Measurements from ENCODE around the gene NDUFAF2.

The NDUFAF2 gene

DNA sequence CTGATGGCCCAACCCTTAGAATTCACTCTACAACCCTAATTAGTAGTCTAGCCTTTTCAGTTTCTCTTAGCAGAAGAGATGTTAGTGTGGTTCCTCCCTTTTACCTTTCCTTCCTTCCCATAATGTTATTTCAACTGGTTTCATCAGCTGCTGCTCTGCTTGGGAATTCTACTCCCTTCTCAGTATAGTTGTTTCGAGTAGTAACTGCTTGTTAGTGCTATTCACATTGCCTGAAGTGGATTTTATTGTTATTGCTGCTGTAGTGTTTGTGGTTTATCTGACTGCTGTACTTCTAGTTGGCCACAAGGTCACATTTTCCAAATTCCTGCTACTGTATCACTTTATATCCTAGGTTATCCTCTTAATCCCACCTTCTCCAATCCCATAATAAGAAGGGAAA, 187.6 kb downstream of the NDUFAF2 start:
- DNase-seq = no peak

DNA sequence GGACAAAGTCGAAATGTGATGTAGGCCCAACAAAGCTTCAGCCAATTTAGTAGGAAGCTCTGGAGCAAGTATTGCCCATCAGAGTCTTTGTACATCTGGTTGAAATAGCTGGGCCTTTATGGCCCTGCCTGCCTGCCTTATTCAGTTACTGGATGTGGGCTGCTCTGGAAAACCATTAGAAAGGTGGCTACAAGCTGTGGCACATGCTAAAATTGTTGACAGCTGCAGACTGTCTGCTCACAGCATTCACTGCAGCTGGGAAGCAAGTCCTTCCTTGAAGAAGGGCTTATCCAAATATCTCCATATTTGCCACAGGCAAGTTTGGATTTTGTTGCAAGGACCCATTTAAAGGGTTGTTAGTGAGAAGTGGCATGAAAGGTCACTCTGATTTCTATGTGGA, 192.8 kb downstream of the NDUFAF2 start:
- no peak for DNase-seq

DNA sequence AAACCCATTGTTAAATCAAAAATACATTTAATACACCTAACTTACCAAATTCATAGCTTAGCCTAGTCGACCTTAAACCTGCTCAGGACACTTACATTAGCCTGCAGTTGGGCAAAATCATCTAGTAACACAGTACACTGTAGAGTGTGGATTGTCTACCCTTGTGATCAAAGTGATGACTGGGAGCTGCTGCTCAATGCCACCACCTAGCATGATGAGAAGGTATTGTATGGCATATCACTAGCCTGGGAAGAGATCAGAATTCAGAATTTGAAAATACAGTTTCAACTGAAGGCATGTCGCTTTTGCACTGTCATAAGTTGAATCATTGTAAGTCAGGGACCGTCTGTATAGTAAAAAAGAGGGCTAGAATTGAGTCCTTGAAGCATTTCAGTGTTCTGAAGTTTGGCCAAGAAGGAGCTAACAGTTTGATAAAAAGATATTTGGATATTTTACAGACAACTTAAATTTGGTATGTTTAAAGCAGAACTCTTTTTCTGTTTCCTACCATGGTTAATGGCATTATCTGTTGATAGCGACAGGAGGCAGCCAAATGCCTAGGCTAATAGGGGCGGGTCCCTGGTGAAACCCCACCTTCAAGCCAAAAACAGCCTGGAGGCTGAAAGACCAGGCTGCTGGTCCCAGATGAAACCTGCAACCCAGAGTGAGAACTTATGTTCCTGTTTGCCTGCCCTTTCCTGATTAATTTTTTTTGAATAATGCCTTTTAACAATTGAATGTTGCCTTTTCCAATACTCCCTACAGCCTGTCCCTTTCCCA, 194.3 kb downstream of the NDUFAF2 start:
- DNase-seq = no peak

DNA sequence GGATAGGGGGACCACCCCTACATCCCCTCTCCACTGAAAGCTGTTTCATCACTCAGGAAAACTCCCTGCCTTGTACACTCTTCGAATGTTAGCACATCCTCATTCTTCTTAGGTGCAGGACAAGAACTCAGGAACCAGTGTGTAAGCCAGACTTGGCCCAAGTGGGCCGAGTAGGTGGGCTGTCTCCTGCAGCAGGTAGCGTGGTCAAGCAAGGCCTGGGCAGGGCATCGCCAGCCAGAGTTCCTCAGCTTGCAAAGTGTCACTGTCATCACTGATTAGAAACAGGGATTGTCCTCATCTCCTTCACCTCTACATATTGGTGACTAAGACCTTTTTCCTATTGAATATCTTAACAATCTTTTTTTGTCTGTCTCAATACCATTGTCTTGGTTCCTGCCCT, 194.9 kb downstream of the NDUFAF2 start:
- DNase-seq = no peak

DNA sequence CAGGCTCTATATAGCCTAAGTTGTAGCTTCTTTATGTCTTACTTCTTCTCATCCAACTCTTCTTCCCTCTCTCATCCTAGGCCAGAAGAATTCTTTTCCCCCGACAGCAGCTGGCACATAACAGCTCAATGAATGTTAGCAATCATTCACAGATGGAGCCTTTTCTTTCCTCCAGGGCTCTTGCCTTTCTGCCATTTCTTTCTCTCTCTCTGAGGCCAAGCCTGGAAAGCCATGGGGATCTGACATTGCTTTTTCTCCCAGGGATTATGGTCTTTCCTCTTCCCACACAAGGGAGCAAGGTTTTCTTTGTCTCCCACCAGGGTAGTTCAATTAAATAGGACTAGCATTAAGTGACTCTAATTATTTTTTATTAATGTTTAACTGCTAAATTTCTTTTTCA, 196.8 kb downstream of the NDUFAF2 start:
- no peak for DNase-seq

DNA sequence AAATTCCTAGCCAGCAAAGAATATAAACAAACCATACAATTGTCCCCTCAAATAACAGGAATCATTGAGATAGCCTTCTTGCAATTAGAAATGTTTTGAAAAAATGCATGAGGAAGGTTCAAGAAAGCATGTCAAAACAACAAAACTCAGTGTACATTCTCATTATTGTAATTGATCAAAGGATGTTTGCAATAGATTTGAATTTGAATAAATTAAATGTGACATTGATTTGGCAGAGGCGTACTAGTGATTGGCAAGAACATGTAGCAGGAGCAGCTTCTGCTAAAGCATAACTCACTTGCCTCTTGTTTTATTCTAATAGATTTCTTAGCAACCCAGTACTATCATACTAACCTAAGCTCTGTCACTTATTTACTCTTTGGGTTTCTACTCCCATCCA, 197.4 kb downstream of the NDUFAF2 start:
- DNase-seq = no peak

DNA sequence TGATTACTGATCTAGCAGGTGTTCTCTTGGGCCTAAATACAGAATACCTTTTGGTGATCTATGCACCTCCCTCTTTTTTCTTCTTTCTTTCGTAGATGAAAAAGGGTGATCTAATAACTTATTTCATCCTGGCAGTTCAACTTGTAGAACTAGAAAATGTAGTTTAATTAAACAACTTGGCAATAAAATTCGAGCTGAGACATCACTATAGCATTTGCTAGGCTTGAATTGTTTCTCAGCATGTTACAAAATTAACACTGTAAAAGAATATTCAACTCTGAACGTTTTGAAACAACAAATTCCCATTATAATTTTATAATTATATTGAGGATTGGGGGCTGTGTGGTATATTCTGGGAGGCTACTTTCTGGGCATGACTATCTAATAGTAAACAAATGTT, 197.8 kb downstream of the NDUFAF2 start:
- DNase-seq = no peak

DNA sequence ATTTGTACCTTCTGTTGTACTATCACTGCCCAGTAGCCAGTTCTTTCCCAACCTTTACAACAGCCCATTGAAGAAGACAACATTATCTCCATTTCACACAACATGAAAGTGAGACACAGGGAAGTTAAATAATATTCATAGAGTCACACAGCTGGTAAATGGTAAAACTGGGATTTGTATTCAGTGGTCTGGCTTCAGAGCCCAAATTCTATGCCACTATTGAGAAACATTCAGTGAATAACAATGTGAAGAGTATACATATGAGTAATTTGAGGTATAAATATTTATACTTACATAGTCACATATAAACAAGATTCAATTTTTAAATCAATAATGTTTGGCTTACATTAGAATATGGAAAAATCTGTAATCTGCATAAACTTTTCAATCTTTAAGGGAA, 203.5 kb downstream of the NDUFAF2 start:
- DNase-seq = no peak

DNA sequence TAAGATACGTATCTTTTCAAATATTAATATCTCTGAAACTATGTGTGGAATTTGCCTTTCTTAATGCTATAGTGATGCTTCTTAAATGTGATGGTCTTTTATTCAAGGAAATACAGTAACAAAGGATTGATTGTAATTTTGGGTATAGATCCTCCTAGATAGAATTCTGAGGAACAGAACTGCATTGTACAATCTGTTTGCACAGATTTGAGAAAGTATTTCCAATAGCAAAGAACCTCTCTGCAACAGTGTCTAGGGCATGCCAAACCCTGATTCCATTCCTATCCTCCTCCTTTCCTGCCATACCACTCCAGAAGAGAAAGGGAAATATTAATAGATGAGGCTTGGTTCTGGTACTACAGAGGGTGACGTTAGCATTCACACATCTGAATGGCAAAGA, 206.9 kb downstream of the NDUFAF2 start:
- DNase-seq = no peak

DNA sequence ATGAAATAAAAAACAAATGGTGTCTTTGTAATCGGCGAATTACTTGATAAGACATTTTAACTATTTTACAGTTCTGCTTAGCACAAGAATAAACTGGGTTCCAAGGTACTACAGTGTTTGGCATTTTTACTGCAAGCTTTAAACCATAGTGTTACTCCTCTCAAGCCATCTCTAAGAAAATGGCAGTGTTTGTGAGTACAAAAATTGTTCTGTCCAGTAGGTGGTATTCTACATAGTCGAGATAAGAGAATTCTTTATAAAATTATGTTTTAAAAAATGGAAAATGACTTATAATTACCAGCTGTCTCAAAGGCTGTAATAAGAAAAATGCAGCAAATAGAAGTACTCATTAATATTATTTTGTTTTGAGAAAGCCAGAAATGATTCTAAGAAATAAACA, 214.1 kb downstream of the NDUFAF2 start:
- no peak for DNase-seq

DNA sequence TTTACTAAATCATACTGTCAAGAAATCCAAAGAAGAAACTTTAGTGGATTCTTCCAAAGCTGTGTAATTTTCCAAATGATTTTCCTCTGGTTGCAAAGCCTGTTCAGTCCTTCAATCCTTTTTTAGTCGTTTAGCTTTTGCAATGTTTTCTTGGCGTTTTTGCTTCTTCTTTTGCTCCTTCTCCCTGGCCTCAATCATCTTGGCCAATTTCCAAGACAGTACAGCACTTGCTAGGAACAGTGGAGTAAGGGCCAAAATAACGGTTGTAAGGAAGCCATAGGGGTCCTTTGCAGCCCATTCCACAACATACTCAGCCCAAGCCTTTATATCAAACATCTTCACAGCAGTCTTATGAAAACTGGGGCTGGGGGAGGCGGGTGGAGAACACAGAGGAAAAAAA, 214.8 kb downstream of the NDUFAF2 start:
- no peak for DNase-seq

DNA sequence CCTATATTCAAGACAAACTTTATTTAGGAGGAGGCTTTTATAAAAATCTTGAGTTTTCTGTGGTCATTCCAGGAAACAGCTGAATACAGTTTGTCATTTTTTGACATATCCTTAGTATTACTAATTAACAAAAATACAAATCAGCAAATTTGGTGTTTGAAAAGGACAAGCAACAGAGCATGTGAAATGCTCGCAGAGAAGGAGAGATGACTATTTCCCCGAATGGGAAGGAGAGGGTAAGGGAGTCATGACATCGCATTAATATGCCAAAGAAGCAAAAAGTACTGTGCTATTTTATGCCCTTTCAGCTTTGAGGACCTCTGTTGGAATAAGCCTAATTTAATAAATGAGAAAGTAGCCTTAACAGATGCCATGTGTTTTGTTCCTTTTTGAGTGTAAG, 215.5 kb downstream of the NDUFAF2 start:
- no peak for DNase-seq

DNA sequence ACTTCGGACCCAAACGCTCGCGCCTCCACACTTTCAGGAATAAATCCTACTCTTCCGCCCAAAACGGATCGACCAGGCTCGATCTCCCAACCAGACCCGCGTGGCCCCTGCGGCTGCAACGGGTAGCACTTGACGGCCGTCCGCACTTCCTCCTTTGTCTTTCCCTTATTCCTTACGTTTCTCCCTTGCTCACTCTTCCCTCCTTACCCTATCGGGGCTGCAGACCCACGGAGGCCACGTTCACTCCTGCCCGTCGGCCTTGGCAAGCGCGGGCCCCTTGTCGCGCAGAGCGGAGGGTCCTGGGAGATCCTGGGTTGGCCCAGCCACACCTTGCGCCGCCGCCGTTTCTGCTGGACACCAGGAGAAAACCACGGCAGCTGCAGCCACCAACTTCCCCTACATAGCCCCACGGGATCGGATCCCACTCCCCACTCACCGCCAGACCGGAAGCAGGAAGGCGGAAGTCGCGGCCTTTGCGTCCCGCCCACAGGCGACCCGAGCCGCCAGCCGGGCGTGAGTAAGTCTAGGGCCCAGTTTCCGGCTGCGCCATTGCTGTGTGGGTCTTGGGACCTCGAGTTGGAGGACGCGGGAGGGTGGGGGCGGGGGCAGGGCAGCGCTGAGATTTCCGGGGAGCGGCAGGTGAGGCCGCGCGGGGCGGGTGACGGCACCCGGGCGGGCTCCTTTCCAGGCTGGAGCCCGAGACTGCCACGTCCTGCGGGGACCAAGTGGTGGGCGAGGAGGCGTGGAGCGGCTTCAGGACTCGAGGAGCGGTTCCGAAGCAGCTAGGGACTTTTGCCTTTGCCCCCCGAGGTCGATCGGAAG, 217.2 kb downstream of the NDUFAF2 start, which contains the start of gene SMIM15:
Gene SMIM15 (minus strand): TSS at position 459 of the 822 bp plus-strand sequence. CDS start 2,297 bp downstream, outside the sequence.
- peak; percentile 93 to 94 for DNase-seq

DNA sequence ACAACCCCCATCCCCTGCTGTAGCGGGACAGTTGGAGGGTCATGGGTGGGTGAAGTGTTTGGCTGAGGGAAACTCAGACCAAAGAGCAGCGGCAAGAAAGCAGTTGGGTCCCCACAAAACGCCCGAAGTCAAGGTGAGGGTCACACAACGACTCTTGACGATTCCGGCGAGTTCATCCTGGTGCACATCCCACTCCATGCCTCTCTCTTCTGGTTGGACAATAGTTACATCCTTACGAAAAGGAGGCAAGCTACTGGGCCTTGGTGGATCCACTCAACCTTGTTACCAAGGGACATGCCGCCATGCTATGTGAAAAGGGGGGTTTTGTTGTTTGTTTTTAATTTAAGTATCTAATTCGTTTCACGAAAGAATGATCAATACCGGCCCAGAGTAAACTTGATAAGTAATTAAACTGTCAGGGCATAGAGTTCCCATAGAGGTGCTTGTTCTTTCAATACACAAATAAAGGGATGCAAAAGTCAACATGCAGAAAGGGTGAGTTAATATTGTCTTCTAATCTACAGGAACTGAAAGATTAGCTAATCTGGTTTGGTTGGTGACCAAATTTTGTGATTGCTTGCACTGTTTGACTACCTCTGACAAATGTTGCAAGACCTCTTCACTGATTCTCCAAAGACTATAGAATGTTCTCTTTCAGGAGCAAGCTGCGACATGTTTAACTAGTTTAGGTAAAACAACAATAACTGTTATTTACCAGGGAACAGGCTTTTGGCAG, 218.0 kb downstream of the NDUFAF2 start:
- DNase-seq = peak; percentile 37 to 48

DNA sequence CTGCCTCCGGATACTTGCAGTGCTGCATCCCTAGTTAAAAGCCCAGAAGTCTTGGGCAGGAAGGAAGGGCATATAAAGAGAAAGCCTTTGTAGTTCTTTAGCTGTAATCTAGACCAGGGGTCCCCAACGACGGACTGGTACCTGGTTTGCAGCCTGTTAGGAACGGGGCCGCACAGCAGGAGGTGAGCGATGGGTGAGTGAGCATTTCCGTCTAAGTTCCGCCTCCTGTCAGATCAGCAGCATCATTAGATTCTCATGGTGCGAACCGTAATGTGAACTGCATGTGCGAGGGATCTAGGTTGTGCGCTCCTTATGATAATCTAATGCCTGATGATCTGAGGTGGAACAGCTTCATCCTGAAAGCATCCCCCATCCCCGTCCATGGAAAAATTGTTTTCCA, 218.9 kb downstream of the NDUFAF2 start:
- no peak for DNase-seq

DNA sequence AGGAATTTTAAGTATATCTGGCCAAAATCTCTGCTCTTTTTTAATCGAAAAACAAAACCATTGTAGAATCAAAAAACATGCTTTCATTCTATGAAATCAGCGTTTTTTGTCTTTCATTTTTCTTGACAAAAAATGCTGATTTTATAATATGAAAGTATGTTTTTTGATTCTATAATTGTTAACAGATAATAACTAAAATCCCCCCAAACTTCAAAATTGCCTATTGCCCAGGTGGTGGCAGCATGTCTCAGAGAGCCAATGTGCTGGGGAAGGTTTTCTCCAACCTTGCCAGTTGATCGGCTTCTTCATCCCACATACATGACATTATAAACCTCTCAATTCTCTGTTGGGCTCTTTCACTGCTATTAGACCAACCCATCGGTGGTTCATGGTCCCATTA, 222.4 kb downstream of the NDUFAF2 start:
- DNase-seq = peak in 1 of 2 experiments; percentile 12

DNA sequence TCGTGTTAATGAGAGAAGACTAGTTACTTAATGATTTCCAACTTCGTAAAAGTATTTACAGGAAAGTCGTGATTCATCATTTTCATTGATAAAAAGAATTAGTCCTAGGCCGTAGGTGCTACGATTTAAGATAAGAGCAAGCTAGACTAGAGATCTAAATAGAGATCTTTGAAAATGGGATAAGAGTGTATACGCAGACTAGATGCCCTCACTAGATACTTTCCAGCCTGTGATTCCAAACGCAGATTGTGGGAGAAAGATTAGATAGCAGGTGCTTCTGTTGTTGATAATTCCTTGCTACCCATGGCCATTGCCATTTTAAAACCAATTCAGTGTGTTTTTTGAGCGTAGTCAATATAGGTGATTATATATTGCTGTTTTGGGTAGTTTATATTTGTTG, 223.9 kb downstream of the NDUFAF2 start:
- DNase-seq = no peak

DNA sequence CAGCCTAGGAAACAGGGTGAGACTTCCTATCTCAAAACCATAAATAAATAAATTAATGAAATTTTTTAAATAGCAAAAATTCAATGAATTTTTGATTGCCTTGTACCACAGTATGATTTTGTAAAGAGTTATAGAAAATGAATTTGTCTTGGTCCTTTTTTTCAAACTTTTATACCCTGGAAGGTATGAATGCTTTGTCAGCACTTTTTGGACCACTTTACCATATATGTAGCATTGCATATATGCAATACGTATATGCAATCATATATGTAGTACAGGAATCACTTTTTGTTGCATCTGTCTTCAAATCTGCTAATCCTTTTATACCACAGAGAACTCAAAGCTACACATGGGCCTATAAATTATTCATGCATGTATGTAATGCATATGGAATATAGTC, 226.5 kb downstream of the NDUFAF2 start:
- no peak for DNase-seq

DNA sequence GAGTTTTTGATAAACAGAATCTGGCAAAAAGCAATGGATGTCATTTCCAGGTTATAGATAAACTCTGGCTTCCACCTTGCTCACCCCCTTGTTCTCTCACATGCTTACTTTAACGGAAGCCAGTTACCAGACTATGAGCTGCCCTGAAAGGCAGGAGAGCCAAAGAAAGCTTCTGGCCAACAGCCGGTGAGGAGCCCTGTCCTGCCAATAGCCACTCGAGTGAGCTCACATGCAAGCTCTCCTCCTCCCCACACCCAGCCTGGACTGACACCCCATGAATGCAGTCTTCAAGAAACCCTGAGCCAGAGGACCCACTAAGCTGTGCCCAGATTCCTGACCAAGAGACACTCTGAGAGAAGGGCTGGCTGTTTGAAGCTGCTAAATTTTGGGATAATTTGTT, 231.6 kb downstream of the NDUFAF2 start:
- no peak for DNase-seq

DNA sequence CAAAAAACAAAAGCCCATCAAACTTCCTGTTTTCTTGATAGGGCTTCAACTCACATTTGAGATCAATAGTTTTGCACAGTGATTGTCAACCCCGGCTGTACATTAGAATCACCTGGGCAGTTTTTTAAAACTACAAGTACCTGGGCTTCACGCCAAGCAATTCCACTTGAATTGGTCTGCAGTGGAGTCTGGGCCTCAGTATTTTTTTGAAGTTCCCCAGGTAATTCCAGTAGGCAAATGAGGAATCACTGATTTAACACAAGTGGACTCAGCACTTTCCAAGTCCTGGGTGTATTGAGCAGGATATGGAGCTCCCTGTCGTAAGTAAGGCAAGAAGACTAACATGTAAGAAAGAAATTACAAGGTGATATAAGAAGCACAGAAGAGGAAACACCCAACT, 232.1 kb downstream of the NDUFAF2 start:
- no peak for DNase-seq

DNA sequence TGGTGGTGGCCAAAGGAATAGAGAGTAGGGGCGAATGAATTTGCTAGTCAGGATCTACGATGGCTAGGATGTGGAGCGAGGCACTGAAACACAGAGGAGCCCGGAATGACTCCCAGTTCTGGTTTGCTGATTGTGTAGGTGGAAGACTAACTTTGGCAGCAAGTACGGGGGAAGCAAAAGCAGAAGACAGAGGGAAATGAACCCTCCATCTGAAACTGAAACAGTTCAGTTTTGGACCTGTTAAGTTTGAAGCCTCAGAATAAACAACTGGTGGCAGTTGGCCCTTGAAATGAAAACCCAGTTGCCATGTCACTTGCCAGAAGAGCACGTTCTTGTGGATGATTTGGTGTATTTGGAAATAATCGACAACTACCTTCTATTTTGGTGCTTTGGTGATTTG, 232.7 kb downstream of the NDUFAF2 start:
- DNase-seq = no peak

DNA sequence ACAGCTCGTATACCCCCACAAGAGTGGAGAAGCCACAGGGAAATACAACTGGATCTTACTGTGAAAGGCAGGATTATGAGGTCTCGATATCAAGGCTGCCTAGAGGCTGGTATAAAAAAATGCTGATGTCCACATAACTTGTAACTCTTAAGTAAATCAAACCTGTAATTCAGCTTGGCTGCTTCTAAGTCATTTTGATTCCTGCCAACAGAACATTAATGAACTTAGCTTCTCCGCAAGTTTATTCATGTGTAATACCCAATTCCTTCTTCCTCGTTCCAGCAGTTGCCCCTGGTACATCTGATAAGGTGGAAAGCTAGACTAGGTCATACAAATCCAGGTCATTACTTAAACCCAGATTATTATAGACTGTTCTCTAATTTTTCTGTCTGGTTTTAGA, 233.7 kb downstream of the NDUFAF2 start:
- no peak for DNase-seq

DNA sequence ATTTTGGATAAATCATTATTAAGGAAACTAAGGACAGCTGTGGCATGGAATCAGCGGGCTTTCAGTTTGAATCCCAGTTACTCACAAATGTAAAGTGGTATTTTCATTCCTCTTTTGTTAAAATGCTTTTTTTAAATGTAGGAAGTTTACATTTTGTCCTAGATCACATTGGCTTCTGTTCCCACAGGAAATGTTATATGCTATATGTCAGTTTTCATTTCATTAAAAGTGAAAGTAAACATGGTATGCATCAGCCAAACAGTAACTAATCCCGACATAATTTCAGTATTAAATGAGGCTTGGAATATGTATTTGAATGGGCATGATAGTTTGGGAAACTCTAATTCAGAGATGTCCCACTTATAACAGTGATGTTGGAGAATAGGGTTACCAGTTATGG, 235.9 kb downstream of the NDUFAF2 start:
- no peak for DNase-seq

DNA sequence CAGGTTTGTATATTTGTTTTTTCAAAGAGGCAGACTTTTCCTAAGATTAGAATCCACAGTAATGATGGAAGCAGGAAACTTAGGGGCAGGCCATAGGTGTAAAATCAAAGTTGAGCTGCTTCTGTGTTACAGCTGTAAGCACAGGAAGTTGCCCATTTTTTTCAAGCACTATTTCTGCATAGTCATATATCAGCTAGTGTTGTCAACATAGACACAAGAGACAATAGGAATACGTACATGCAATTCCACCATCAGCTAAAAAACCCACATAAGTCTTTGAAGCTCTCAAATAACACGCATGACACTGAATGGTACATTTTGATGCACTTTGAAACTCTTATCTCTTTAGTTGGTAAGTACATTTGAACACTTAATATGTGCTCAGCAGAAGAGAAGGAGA, 237.4 kb downstream of the NDUFAF2 start:
- DNase-seq = no peak
